SW480 (cell line): ENCODE measurements around the gene MINDY4.

ENCODE experiments used
- DNase-seq: peaks from one replicate; pipeline ENCODE4 v3.0.0-alpha.2; 2016; ENCODE audit warnings: low spot score

MINDY4 gene

DNA sequence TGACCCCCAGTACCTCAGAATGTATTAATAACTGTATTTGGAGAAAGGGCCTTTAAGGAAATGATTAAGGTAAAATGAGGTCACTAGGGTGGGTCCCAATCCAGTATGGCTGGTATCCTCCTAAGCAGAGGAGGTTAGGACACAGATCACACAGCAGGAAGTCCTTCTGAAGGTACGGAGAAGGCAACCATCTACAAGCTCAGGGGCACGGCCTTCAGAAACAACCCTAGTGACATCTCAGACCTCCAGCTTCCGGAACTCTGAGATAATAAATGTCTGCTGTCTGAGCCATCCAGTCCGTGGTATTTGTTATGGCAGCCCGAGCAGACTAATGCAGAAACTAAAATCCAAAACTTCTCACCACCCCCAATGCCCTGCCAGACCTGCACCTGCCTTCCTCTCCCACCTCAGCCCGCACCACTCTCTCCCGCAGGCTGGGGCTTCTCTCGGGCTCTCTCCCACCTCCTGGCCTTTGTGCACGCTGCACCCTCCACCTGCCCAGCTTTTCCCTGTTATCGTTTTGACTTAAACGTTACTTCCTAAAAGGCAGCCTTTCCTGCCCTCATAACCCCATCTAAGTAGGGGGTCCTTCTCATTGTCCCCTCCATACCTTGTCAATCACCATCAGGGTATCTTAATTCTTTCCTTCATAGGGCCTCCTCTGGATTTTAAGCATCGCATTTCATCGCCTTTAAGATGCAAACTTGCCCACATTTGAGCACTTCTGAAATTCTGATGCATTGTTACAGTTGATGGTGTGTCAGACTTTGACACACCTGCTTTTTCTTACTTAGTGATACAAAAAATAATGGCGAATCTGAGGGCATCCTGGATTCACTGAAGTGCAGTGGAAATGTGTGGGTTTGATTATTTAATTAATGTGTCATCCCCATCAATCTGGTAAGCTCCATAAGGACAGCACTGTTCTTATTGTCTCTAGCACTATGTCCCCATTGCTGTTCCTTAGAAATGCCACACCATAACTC is 108.2 kb downstream of the MINDY4 start:
- DNase-seq: no peak

- no peak for DNase-seq
Observed at GRCh38 chr7:30880125-30880720, 109.0 kb downstream of the MINDY4 start.

- DNase-seq: no peak
Observed at GRCh38 chr7:30880941-30881340, 109.7 kb downstream of the MINDY4 start.

DNA sequence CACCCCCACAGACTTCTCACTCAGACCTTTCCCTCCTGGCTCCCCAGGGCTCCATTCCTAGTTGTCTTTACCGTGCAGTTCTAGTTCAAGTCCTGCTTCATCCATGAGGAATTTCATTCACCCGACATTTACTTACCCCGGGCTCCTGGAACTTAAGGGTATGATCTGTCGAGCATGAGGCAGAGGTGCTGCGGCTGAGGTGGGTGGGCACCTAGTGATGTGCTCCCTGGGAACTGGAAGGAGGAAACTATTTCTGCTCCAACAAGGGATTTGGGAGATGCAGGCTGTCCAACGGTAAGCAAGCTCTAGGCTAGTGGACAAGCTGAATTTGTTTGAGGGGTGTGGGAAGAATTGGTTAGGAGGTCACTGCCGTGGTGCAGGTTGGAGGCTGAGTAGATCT is 110.2 kb downstream of the MINDY4 start:
- no peak for DNase-seq

- no peak for DNase-seq
Observed at GRCh38 chr7:30884881-30885280, 113.7 kb downstream of the MINDY4 start.

DNA sequence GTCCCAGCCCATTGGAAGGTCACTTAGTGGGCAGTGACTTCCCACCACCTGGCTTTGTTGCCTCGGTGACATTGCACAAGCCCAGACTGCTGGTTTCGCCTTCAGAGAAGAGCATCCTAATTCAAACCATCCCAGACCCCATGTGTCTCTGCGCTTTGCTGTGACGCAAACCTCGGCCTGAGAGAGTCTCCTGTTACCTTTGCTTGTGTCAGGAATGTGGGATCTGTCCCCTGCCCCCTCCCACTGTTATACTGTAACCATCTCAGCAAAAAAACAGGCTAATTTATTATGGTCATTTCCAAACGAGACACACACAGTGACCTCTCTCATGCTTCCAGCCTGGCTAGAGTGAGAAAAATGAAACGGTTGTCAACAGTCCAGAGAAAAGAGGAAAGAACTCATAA is 115.4 kb downstream of the MINDY4 start:
- DNase-seq: no peak

DNA sequence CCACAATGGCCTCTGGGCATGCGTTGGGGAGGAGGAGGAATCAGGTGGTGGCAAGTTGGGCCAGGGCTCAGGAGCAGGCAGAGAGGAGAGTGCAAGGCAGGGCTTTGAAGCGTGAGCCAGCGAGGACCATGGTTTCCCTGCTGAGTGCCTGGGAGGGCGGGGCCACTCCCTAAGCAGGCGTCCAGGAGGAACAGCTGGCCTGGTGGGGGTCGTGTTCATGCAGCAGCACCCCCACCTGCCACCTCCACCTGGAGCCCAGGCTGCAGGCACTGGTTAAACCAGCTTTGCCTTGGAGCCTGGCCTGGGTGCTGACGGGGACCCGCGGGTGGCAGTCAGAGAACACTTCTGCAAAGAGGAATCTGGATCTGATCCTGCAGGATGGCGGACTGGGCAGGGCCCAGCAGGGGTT is 116.3 kb downstream of the MINDY4 start:
- no peak for DNase-seq

- DNase-seq: peak; percentile 31
Observed at GRCh38 chr7:30888747-30889146, 117.5 kb downstream of the MINDY4 start.

DNA sequence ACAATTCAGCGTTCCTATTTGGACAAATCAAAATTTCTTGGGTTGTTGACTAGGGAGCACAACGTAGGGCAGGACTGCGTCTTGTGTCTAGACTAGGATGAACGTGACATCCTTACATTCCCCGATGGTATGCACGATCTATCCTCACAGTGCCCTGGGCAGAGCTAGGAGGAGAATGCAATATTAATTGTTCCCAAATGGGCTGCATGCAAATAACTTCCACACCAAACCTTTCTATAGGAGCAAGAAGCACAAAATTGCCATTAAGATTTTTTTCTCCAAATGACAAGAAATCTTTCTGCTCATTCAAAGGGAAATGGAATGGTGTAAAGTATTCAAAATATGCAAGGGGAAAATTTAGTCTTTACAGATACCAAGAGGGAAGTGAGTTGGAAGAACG is 119.0 kb downstream of the MINDY4 start:
- DNase-seq: no peak

DNA sequence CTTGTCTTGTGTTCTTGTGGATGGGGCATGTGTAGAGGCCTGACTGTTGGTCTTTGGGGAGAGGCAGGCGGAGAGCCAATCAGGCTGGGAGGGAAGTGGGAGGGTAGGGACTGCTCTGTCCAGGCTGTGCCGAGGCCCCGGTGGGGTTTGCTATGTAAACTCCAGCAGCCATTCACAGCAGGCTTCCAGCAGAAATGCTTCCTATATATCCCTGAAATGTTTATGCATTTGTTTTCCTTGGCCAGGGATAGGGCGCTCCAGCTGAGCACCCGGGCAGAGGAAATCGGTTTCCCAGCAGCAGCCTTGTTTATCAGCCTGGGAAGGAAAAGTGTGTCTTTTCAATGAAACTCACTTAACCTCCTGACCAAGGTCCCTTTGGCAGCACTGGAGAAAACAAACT is 122.1 kb downstream of the MINDY4 start:
- DNase-seq: no peak

DNA sequence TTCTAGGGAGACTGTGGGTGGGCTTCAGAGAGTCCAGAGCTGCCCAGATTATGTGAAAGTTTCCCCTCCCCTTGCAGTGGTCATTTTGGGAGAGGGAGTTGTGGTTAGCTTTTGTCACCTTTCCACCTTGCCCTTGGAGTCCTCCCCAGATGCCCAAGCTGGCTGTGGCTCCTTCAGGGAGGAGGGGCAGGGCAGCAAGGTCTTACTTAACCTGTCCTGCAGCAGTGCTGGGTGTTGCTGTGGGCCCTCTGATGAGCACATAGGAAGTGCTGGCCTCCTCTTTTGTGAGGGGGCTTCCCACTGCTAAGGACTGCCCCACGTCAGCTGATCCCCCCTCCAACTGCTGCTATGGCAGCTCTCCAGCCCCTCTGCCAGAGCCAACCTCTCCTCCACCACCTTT is 122.8 kb downstream of the MINDY4 start:
- no peak for DNase-seq

DNA sequence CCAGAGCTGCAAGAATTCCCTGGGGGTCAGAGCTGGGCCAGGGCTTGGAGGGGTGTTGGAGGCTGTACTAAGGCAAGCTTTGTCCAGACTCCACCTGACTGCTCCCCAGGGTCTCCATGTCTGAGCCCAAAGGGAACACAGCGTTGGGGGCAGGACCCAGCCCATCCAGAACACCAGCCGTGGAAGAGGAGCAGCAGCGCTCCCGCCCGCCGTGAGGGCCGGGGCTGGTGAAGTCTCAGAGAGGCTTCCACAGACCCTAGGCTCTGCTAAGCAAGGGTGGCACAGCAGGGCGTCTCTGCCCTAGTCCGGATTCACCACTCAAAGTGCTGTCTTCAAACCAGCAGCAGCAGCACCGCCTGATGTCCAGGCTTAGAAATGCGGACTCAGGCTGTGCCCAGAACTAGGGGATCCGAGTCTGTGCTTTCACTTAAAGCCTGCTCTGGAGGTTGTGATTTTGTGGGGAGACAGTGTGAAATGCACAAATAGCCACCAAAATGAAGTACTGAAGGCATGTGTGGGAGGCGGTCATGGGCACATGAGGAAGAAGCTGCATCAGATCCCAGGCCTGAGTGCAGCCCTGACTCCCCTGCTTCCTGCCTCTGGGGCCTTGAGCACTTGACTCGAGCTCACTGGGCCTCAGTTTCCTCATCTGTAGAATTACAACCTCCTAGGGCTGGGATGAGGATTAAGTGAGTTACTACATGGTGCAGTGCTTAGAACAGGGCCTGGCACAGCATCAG is 123.8 kb downstream of the MINDY4 start:
- no peak for DNase-seq

DNA sequence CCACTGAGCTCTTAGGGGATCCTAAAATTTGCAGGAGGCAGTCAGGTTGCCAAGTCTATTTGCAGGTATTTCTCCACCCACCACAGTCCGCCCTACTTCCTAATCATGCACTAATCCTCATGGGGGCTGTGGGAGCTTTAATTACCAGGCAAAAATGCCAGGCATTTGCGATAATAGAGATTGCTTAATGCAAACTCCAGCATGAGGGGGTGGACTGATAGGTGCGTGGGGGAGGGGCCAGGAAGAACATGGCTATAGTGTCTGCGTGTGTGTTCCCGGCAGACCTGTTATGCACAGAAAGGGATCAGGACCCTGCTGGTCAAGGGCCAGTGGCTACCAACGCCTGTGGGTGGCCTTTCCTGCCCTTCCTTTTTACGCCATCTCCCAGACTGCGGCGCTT is 124.8 kb downstream of the MINDY4 start:
- DNase-seq: no peak

- DNase-seq: no peak
Observed at GRCh38 chr7:30896783-30897637, 125.8 kb downstream of the MINDY4 start.

GRCh38 chr7:30897770-30898169 is 126.6 kb downstream of the MINDY4 start:
- DNase-seq: no peak

GRCh38 chr7:30898411-30898810 is 127.2 kb downstream of the MINDY4 start:
- DNase-seq: no peak

GRCh38 chr7:30899066-30899465 is 127.8 kb downstream of the MINDY4 start:
- DNase-seq: no peak

GRCh38 chr7:30899630-30900029 is 128.4 kb downstream of the MINDY4 start:
- DNase-seq: no peak

GRCh38 chr7:30900053-30900452 is 128.8 kb downstream of the MINDY4 start:
- DNase-seq: no peak

- no peak for DNase-seq
Observed at GRCh38 chr7:30900803-30901362, 129.7 kb downstream of the MINDY4 start.

DNA sequence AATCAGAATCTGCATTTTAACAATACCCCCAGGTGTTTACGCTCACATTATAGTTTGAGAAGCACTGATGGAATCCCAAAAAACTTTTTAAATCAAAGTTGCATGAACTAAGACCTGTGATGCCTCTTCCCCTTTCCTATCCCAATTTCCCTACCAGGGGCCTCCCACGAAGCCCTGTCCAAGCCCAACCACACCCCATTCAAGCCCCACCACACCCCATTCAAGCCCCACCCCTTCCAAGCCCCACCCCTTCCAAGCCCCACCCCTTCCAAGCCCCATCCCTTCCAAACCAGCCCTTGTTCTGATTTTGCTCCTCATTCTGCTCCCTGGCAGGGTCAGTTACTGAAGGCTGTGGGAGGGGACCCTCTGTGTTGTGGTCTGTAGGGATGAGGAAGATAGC is 130.6 kb downstream of the MINDY4 start:
- DNase-seq: no peak

DNA sequence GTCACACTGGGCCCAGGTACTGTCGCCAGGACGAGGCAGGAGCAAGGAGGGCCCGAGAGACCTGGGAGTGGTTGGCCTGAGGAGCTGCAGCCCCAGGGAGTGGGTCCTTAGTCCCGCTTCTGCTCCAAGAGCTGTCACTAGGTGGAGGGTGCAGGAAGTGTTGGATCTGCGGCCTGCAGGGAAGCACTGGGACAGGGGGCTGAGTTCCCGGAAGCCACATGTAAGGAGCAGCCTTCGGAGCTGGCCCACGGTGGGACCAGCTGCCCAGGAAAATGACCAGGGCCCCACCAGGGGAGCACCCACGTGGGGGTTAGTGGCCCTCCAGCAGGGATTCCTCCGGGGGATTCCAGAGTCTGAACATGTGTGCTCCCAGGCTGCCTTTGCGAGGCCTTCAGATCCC is 131.2 kb downstream of the MINDY4 start:
- DNase-seq: no peak
